ENCODE data around the gene SLC25A41.

GRCh38 chr19:6446452-6446851 is 12.9 kb upstream of the SLC25A41 start:
- no peak for TF ChIP-seq FOXA1 (IDR thresholded peaks at IDR 0.05)
- no peak for TF ChIP-seq ZNF384 (IDR thresholded peaks at IDR 0.05)
- no peak for TF ChIP-seq ELF4 (IDR thresholded peaks at IDR 0.05)
- no peak for TF ChIP-seq CTBP1 (IDR thresholded peaks at IDR 0.05; ENCODE audit: borderline replicate concordance)
- TF ChIP-seq HDGF (IDR thresholded peaks at IDR 0.05; ENCODE audit: borderline replicate concordance), result no peak
- no peak for TF ChIP-seq SUZ12 (IDR thresholded peaks at IDR 0.05)
- TF ChIP-seq FOXM1 (IDR thresholded peaks at IDR 0.05; ENCODE audit: borderline replicate concordance), result no peak
- no peak for TF ChIP-seq FOXK2 (IDR thresholded peaks at IDR 0.05)
